Inflammatory macrophage treated with lipopolysaccharide for 4 hours (primary cell): ENCODE results near the gene TBC1D4.
"Not testable (repeated sequence)": the region's sequence is repeated elsewhere in the genome, so short reads cannot be mapped to it uniquely, and the experiment has no call there.

Experiments used
- DNase-seq: peaks from one replicate; pipeline ENCODE4 v3.0.0-alpha.2; 2020

TBC1D4 gene

GRCh38 chr13:75255653-75256052, 226.3 kb downstream of the TBC1D4 start:
- DNase-seq: no peak

DNA sequence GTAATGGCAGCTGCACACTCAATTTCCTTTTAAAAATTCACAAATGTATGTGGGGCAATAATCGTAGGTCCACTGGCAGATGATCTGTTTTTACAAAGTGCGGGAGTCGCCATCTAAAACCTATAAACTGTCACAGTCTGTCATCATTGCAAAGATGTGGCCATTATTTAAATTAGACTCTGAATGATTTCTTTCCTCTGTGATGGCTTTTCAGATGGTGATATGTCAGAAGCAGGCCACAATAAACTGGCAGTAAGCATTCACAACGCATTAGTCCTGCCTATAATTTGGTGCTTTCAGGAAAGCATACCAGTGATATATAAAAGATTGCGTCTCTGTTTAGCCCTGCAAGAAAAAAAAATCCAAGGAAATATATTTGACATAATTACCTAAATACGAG, 226.8 kb downstream of the TBC1D4 start:
- no peak for DNase-seq

DNA sequence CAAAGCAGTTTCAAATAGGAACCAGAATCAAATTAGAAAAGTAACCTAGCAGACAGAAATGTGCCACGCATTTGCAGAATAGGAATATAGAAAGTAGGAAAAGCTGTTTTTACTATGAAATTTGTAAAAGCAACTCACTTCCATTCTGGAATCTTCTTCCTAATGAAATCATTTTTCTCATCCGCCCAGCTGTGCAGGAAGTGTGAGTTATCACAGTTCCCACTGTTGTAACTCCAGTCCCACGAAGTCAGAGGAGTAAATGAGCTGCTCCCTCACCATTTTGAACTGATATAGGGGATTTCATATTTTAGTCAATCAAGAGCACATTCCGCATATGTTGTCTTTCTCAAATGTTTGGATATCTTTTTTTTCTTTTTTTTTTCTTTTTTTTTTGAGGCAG, 230.8 kb downstream of the TBC1D4 start:
- no peak for DNase-seq

- DNase-seq: no peak
Measured at GRCh38 chr13:75250526-75251178, 231.3 kb downstream of the TBC1D4 start.

GRCh38 chr13:75245578-75245977, 236.4 kb downstream of the TBC1D4 start:
- DNase-seq: not testable (repeated sequence)

GRCh38 chr13:75240240-75240639, 241.7 kb downstream of the TBC1D4 start:
- not testable (repeated sequence) for DNase-seq

DNA sequence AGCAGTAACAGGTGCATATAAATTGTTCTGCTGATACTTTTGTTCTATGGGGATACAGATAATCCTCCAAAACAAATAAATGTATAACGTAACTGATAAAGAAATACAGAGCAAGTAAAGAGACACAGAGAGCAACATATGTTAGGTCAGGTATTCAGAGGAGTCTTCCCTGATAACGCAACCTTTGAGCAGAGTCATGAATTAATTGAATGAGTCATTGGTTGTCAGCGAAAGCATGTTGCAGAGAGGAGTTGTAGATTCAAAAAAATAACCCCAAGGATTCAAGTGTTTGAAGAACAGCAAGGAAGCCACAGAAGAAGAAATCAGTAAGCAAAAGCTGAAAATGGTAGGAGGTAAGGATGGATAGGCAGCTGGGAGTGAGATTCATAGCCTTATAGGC, 245.2 kb downstream of the TBC1D4 start:
- no peak for DNase-seq
